ENCODE measurements around the gene GFY. TPM values are rescaled to one million over a fixed set of nuclear protein-coding genes. Genes with fewer than 3 reads are reported as not detected.

Gene GFY
- total and polyA plus RNA-seq, 10 of the 15 experiments (the other 5 are each of a cell fraction or from before 2014, with no cell fraction given) = 0.05 TPM; not detected in 9

DNA sequence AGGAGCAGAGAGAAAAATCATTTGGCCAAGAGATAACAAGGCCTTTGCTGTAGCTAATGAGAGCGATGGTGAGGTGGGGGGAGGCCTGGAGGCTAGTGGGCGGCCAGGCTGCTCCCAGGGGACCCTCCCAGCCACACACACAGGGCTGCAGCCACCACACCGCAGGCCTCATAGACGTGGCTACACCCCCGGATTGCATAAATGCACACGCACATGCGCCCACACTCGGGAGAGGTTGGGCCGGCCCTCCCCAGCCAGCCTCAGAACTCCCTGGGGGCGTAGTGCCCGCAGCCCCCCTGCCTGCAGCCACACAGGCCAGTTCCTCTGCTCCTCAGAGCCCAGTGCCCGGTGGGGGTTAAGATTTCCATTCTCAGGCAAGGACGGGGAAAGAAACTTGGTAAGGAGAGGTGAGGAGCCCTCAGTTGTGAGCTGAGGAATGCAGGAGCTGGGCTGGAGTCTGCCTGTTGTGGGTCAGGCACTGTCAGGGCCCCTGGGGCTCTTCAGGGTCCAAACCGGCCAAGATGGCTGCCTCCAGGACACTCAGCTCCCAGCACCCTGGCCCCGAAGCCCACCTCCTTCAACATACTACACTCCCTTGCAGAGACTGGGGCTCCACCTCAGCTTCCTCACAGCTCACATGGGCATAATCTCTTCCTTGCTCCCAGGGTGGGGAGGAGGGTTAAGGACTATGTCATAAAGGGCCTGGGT lies 9.9 kb upstream of the GFY start:
- 2% methylated on average over 15 of the region's 15 CpGs for WGBS (ENCODE audit: insufficient coverage, insufficient replicate concordance, low lambda C conversion rate, missing lambda C conversion rate)
- FAIRE-seq = peak; percentile 61
- Histone ChIP-seq H3K9ac (ENCODE audit: control insufficient read depth, insufficient read depth, low read length) (no peak overlapping the region), H3K4me1 (ENCODE audit: control insufficient read depth, insufficient read depth, low read length) (0 out of 2 replicates have a peak, but pooled peaks cover 3% of the 10 kb centered on the region), H4K20me1 (ENCODE audit: control insufficient read depth, insufficient read depth) (no peaks in the 10 kb centered on the region), H3K4me3 (no peak overlapping the region), H3K9me3 (replicated peaks; ENCODE audit: control insufficient read depth, insufficient read depth, low read length) (no peaks in the 10 kb centered on the region), H3K79me2 (ENCODE audit: control insufficient read depth, insufficient read depth, low read length) (no peaks in the 10 kb centered on the region), H3K36me3 (ENCODE audit: control insufficient read depth in 2 of 2, insufficient read depth in 2 of 2, low read length in 1 of 2) (no peaks in the 10 kb centered on the region), H3K27ac (ENCODE audit: control insufficient read depth, insufficient read depth) (no peak overlapping the region), H2AFZ (ENCODE audit: control insufficient read depth, low read depth, low read length) (peak overlapping the region; percentile 52), H3K4me2 (ENCODE audit: control insufficient read depth, insufficient read depth) (no peak overlapping the region), H3K27me3 (replicated peaks in 1 of 2; ENCODE audit: control insufficient read depth in 2 of 2, insufficient read depth in 2 of 2, low read length in 1 of 2) (peaks cover 1 to 8% of the 10 kb centered on the region in 2 experiments; a peak in 3 of 4 replicates)
- BruUV-seq (replicated peaks) = no TSS peak
- intact Hi-C loops (cut with micrococcal nuclease; ENCODE audit: unreplicated experiment) (no loop called here), in situ Hi-C loops (cut with MboI) (no loop called here)
- RAD21 ChIA-PET (ENCODE audit: unreplicated experiment) = interaction anchor here (0.7 to 1.6 kb wide), 7 partner anchors 9 to 91 kb away, joined by 3 read pairs; no protein-coding TSS in a partner anchor
- CTCF ChIA-PET = interaction anchor here (0.7 to 3.8 kb wide), 7 partner anchors 9 to 189 kb away, joined by 3 to 19 read pairs (median 3); partner anchors contain the start of gene FLT3LG
- peak; percentile 41 for DNase-seq (ENCODE audit: low read depth, low spot score)
- POLR2A ChIA-PET = interaction anchor here (0.6 to 1.3 kb wide), 3 partner anchors 14 to 530 kb away, joined by 4 to 6 read pairs (median 4); partner anchors contain the start of gene ALDH16A1
- peak; percentile 91 for ATAC-seq
- SMC1A ChIA-PET (ENCODE audit: uncharacterized antibody, unreplicated experiment) = interaction anchor here (1.1 to 2.1 kb wide), 4 partner anchors 9 to 25 kb away, joined by 3 to 4 read pairs (median 4); partner anchors contain the start of gene GFY
- peak; percentile 76 for TF ChIP-seq ATF7 (IDR thresholded peaks at IDR 0.05; ENCODE audit: low read depth)
- TF ChIP-seq WRNIP1 (IDR thresholded peaks at IDR 0.05; ENCODE audit: borderline replicate concordance, low read depth, low read length) = no peak
- TF ChIP-seq TCF3 (IDR thresholded peaks at IDR 0.05; ENCODE audit: borderline replicate concordance, insufficient read depth, low read depth, low read length) = peak; percentile 82
- no peak for TF ChIP-seq SREBF2 (IDR thresholded peaks at IDR 0.05; ENCODE audit: low read length)
- no peak for TF ChIP-seq SREBF1 (IDR thresholded peaks at IDR 0.05; ENCODE audit: low read length)
- TF ChIP-seq RAD21 (IDR thresholded peaks at IDR 0.05; ENCODE audit: insufficient read depth, low read depth, low read length) = no peak
- peak; percentile 97 for TF ChIP-seq GATAD2B (conservative IDR thresholded peaks at IDR 0.05; ENCODE audit: low read depth)
- TF ChIP-seq SIX5 (IDR thresholded peaks at IDR 0.05; ENCODE audit: low read depth, low read length, severe bottlenecking) = no peak
- peak; percentile 99 for TF ChIP-seq DPF2 (IDR thresholded peaks at IDR 0.05)
- TF ChIP-seq STAT3 (IDR thresholded peaks at IDR 0.05; ENCODE audit: low read depth, low read length) = no peak
- no peak for TF ChIP-seq CEBPB (IDR thresholded peaks at IDR 0.05; ENCODE audit: borderline replicate concordance in 1 of 2, low read depth in 2 of 2, low read length in 2 of 2)
- TF ChIP-seq, protein P1, sequence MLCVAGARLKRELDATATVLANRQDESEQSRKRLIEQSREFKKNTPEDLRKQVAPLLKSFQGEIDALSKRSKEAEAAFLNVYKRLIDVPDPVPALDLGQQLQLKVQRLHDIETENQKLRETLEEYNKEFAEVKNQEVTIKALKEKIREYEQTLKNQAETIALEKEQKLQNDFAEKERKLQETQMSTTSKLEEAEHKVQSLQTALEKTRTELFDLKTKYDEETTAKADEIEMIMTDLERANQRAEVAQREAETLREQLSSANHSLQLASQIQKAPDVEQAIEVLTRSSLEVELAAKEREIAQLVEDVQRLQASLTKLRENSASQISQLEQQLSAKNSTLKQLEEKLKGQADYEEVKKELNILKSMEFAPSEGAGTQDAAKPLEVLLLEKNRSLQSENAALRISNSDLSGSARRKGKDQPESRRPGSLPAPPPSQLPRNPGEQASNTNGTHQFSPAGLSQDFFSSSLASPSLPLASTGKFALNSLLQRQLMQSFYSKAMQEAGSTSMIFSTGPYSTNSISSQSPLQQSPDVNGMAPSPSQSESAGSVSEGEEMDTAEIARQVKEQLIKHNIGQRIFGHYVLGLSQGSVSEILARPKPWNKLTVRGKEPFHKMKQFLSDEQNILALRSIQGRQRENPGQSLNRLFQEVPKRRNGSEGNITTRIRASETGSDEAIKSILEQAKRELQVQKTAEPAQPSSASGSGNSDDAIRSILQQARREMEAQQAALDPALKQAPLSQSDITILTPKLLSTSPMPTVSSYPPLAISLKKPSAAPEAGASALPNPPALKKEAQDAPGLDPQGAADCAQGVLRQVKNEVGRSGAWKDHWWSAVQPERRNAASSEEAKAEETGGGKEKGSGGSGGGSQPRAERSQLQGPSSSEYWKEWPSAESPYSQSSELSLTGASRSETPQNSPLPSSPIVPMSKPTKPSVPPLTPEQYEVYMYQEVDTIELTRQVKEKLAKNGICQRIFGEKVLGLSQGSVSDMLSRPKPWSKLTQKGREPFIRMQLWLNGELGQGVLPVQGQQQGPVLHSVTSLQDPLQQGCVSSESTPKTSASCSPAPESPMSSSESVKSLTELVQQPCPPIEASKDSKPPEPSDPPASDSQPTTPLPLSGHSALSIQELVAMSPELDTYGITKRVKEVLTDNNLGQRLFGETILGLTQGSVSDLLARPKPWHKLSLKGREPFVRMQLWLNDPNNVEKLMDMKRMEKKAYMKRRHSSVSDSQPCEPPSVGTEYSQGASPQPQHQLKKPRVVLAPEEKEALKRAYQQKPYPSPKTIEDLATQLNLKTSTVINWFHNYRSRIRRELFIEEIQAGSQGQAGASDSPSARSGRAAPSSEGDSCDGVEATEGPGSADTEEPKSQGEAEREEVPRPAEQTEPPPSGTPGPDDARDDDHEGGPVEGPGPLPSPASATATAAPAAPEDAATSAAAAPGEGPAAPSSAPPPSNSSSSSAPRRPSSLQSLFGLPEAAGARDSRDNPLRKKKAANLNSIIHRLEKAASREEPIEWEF (IDR thresholded peaks at IDR 0.05; ENCODE audit: insufficient replicate concordance, low read depth, low read length) = no peak
- TF ChIP-seq ZNF24 (IDR thresholded peaks at IDR 0.05) = no peak
- no peak for TF ChIP-seq NR2C2 (IDR thresholded peaks at IDR 0.05; ENCODE audit: borderline replicate concordance, control insufficient read depth, insufficient read length, low read depth)
- peak; percentile 81 for TF ChIP-seq CREB1 (IDR thresholded peaks at IDR 0.05; ENCODE audit: low read depth)
- TF ChIP-seq, protein P2, sequence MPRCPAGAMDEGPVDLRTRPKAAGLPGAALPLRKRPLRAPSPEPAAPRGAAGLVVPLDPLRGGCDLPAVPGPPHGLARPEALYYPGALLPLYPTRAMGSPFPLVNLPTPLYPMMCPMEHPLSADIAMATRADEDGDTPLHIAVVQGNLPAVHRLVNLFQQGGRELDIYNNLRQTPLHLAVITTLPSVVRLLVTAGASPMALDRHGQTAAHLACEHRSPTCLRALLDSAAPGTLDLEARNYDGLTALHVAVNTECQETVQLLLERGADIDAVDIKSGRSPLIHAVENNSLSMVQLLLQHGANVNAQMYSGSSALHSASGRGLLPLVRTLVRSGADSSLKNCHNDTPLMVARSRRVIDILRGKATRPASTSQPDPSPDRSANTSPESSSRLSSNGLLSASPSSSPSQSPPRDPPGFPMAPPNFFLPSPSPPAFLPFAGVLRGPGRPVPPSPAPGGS (IDR thresholded peaks at IDR 0.05; ENCODE audit: borderline replicate concordance, insufficient read depth, low read depth, low read length, poor library complexity, severe bottlenecking) = no peak

Measured in GM12878 (cell line).